H9 (cell line): ENCODE results near the gene IL17REL. TPM values are rescaled to one million over a fixed set of nuclear protein-coding genes. Genes with fewer than 3 reads are reported as not detected.

Source experiments
- DNase-seq: peaks from one replicate; pipeline ENCODE4 v3.0.0-alpha.2; 2017
- H2AFZ ChIP-seq: one replicate; pipeline ENCODE4 v1.6.1; 2013; ENCODE audit warnings: mild to moderate bottlenecking, low read length, control low read depth, moderate library complexity
- H2AK5ac ChIP-seq: 2 replicates; pipeline ENCODE4 v1.6.1; 2013; ENCODE audit warnings: low read length, control low read depth, mixed read lengths; ENCODE audit not compliant: insufficient read length
- H2BK120ac ChIP-seq: one replicate; pipeline ENCODE4 v1.6.1; 2013; ENCODE audit warnings: low read depth, mild to moderate bottlenecking, low read length, control low read depth, inconsistent platforms; ENCODE audit not compliant: poor library complexity, severe bottlenecking
- H2BK12ac ChIP-seq: 2 replicates; pipeline ENCODE4 v1.6.1; 2013; ENCODE audit warnings: low read length, control low read depth, mixed read lengths, low read depth; ENCODE audit not compliant: insufficient read length
- H2BK15ac ChIP-seq: 2 replicates; pipeline ENCODE4 v1.6.1; 2013; ENCODE audit warnings: low read depth, low read length, control low read depth
- H2BK20ac ChIP-seq: one replicate; pipeline ENCODE4 v1.6.1; 2013; ENCODE audit warnings: low read depth, mild to moderate bottlenecking, low read length, control low read depth, inconsistent platforms; ENCODE audit not compliant: poor library complexity, severe bottlenecking
- H2BK5ac ChIP-seq: 2 replicates; pipeline ENCODE4 v1.6.1; 2013; ENCODE audit warnings: low read length, control low read depth, mixed read lengths; ENCODE audit not compliant: insufficient read length
- H3K14ac ChIP-seq: 2 replicates; pipeline ENCODE4 v1.6.1; 2013; ENCODE audit warnings: low read length, control low read depth; ENCODE audit not compliant: insufficient read depth
- H3K18ac ChIP-seq: 2 replicates; pipeline ENCODE4 v1.6.1; 2013; ENCODE audit warnings: low read depth, mild to moderate bottlenecking, mixed read lengths, low read length, control low read depth; ENCODE audit not compliant: insufficient read length
- H3K23ac ChIP-seq: 2 replicates; pipeline ENCODE4 v1.6.1; 2013; ENCODE audit warnings: low read length, control low read depth, mixed read lengths, low read depth; ENCODE audit not compliant: insufficient read length
- H3K23me2 ChIP-seq: 2 replicates; pipeline ENCODE4 v1.6.1; 2013; ENCODE audit warnings: low read depth, mild to moderate bottlenecking, mixed read lengths, low read length, control low read depth; ENCODE audit not compliant: insufficient read length, poor library complexity, severe bottlenecking
- H3K27ac ChIP-seq: 2 replicates; pipeline ENCODE4 v1.5.1; 2013; ENCODE audit warnings: low read length, control low read depth, mixed read lengths, low read depth; ENCODE audit not compliant: insufficient read length
- H3K27me3 ChIP-seq: 2 replicates; pipeline ENCODE4 v1.6.1; 2013; ENCODE audit warnings: low read length, control low read depth, inconsistent platforms; ENCODE audit not compliant: insufficient read depth
- H3K4ac ChIP-seq: 2 replicates; pipeline ENCODE4 v1.6.1; 2013; ENCODE audit warnings: low read depth, mild to moderate bottlenecking, control low read depth, inconsistent platforms, low read length, moderate library complexity
- H3K4me1 ChIP-seq: 2 replicates; pipeline ENCODE4 v1.6.1; 2013; ENCODE audit warnings: low read length, control low read depth, inconsistent platforms; ENCODE audit not compliant: insufficient read depth
- H3K4me2 ChIP-seq: 2 replicates; pipeline ENCODE4 v1.6.1; 2013; ENCODE audit warnings: low read length, control low read depth, mixed read lengths; ENCODE audit not compliant: insufficient read length, insufficient read depth
- H3K56ac ChIP-seq: 2 replicates; pipeline ENCODE4 v1.6.1; 2013; ENCODE audit warnings: low read depth, mild to moderate bottlenecking, mixed read lengths, low read length, control low read depth; ENCODE audit not compliant: insufficient read length
- H3K79me1 ChIP-seq: 2 replicates; pipeline ENCODE4 v1.6.1; 2013; ENCODE audit warnings: low read depth, mild to moderate bottlenecking, moderate library complexity, low read length, control low read depth, inconsistent platforms; ENCODE audit not compliant: insufficient read depth, poor library complexity, severe bottlenecking
- H3K79me2 ChIP-seq: 2 replicates; pipeline ENCODE4 v1.6.1; 2013; ENCODE audit warnings: low read length, control low read depth, inconsistent platforms; ENCODE audit not compliant: insufficient read depth
- H3K9ac ChIP-seq: 2 replicates; pipeline ENCODE4 v1.6.1; 2013; ENCODE audit warnings: low read length, control low read depth, mixed read lengths; ENCODE audit not compliant: insufficient read length; ENCODE audit errors: extremely low read depth
- H3K9me3 ChIP-seq: one replicate; pipeline ENCODE4 v1.6.1; 2013; ENCODE audit warnings: low read depth, low read length, inconsistent platforms; ENCODE audit not compliant: control insufficient read depth
- H3T11ph ChIP-seq: one replicate; pipeline ENCODE4 v1.6.1; 2013; ENCODE audit warnings: mild to moderate bottlenecking, low read length, control low read depth, inconsistent platforms
- H4K20me1 ChIP-seq: one replicate; pipeline ENCODE4 v1.6.1; 2013; ENCODE audit not compliant: control insufficient read depth, insufficient read length, insufficient read depth
- H4K5ac ChIP-seq: 2 replicates; pipeline ENCODE4 v1.6.1; 2013; ENCODE audit warnings: low read depth, mild to moderate bottlenecking, mixed read lengths, low read length, control low read depth; ENCODE audit not compliant: insufficient read length
- H4K8ac ChIP-seq: replicated peaks from 2 replicates; pipeline ENCODE4 v1.6.1; 2013; ENCODE audit warnings: low read length, control low read depth, mixed read lengths, low read depth; ENCODE audit not compliant: insufficient read length
- H4K91ac ChIP-seq: 2 replicates; pipeline ENCODE4 v1.6.1; 2013; ENCODE audit warnings: low read depth, mild to moderate bottlenecking, moderate library complexity, mixed read lengths, low read length, control low read depth; ENCODE audit not compliant: insufficient read length
- H3K27ac Mint-ChIP-seq, 3 experiments: 2 replicates in 2 of 3; 3 replicates in 1 of 3; pipeline ENCODE4 v1.8.0; 2020 to 2021; ENCODE audit warnings: mixed read lengths in 3 of 3, mild to moderate bottlenecking in 1 of 3, moderate library complexity in 1 of 3
- H3K27me3 Mint-ChIP-seq: 2 replicates; pipeline ENCODE4 v1.8.0; 2021; ENCODE audit warnings: low read depth, mild to moderate bottlenecking, moderate library complexity, mixed read lengths
- H3K36me3 Mint-ChIP-seq, 3 experiments: 2 replicates in 2 of 3; 3 replicates in 1 of 3; pipeline ENCODE4 v1.8.0; 2020 to 2021; ENCODE audit warnings: low read depth in 3 of 3, mixed read lengths in 3 of 3; ENCODE audit not compliant: insufficient read depth in 1 of 3
- H3K4me1 Mint-ChIP-seq, 2 experiments: 2 replicates each; pipeline ENCODE4 v1.8.0; 2020; ENCODE audit warnings: mixed read lengths in 2 of 2
- H3K4me3 Mint-ChIP-seq, 2 experiments: 2 replicates in 1 of 2; 3 replicates in 1 of 2; pipeline ENCODE4 v1.8.0; 2020 to 2021; ENCODE audit warnings: mild to moderate bottlenecking in 2 of 2, mixed read lengths in 2 of 2, moderate library complexity in 1 of 2
- H3K9me3 Mint-ChIP-seq, 2 experiments: 2 replicates in 1 of 2; 3 replicates in 1 of 2; pipeline ENCODE4 v1.8.0; 2020; ENCODE audit warnings: mild to moderate bottlenecking in 2 of 2, mixed read lengths in 2 of 2, moderate library complexity in 1 of 2
- WGBS: extraction: QIAGEN DNeasy Blood & Tissue Kit; methylation state at CpG from one replicate; pipeline ENCODE4 v1.1.7; 2013; ENCODE audit warnings: missing lambda C conversion rate, low lambda C conversion rate, mixed read lengths; ENCODE audit not compliant: insufficient read length; ENCODE audit errors: extremely low coverage; 5-methylcytosine and 5-hydroxymethylcytosine counted together
- total RNA-seq: library from RNA; stranded (reverse); gene quantifications from 2 replicates; pipeline ENCODE4 v1.2.1, GENCODE V29; 2021
- TF ChIP-seq, protein P1 (sequence below): fragments of 200-600 bp; sonication (generic); conservative IDR thresholded peaks from 3 replicates; pipeline ENCODE4 v1.8.0; 2021; ENCODE audit warnings: antibody characterized with exemption, mild to moderate bottlenecking

IL17REL gene
- total RNA-seq, 1 experiment from 2014 or later, result 0.20 TPM

DNA sequence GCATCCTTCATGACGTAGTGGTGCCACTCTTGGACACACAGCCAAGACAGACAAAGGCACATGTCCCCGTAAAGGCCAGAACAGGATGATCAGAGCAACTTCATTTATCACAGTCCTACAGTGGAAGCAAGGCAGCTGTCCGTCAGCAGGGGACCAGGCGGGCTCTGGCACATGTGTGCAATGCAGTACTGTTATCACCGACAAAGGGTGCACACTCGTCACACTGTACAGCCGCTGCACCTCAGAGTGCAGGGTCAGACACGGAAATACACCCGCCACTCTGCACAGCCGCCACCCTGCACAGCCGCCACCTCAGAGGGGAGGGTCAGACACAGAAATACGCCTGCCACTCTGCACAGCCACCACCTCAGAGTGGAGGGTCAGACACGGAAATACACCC is 13.4 kb upstream of the IL17REL start:
- H3K79me1 ChIP-seq, result no peaks in the 10 kb centered on the region
- no peaks in the 10 kb centered on the region for H3K4me1 Mint-ChIP-seq
- no peak overlapping the region for H3K23ac ChIP-seq
- H3K27ac Mint-ChIP-seq, result no peak overlapping the region
- H3K9me3 Mint-ChIP-seq, result no peaks in the 10 kb centered on the region
- H3K4ac ChIP-seq, result no peak overlapping the region
- H3K18ac ChIP-seq, result no peak overlapping the region
- H3K27me3 Mint-ChIP-seq, result peaks cover 42% of the 10 kb centered on the region
- H3K4me1 ChIP-seq, result no peaks in the 10 kb centered on the region
- H4K20me1 ChIP-seq, result no peaks in the 10 kb centered on the region
- H4K8ac ChIP-seq, result no peak overlapping the region
- no peak overlapping the region for H3K9ac ChIP-seq
- H3K27ac ChIP-seq, result no peak overlapping the region
- DNase-seq, result no peak
- H2BK12ac ChIP-seq, result no peak overlapping the region
- no peak overlapping the region for H3K4me2 ChIP-seq
- H3K79me2 ChIP-seq, result no peaks in the 10 kb centered on the region
- TF ChIP-seq, protein P1, sequence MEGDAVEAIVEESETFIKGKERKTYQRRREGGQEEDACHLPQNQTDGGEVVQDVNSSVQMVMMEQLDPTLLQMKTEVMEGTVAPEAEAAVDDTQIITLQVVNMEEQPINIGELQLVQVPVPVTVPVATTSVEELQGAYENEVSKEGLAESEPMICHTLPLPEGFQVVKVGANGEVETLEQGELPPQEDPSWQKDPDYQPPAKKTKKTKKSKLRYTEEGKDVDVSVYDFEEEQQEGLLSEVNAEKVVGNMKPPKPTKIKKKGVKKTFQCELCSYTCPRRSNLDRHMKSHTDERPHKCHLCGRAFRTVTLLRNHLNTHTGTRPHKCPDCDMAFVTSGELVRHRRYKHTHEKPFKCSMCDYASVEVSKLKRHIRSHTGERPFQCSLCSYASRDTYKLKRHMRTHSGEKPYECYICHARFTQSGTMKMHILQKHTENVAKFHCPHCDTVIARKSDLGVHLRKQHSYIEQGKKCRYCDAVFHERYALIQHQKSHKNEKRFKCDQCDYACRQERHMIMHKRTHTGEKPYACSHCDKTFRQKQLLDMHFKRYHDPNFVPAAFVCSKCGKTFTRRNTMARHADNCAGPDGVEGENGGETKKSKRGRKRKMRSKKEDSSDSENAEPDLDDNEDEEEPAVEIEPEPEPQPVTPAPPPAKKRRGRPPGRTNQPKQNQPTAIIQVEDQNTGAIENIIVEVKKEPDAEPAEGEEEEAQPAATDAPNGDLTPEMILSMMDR, result no peak
- no peak overlapping the region for H4K5ac ChIP-seq
- no peak overlapping the region for H3K4me3 Mint-ChIP-seq
- H3K9me3 ChIP-seq, result no peaks in the 10 kb centered on the region
- peaks cover 2% of the 10 kb centered on the region; the same call in 1 of the 2 replicates for H3K27me3 ChIP-seq
- H3K23me2 ChIP-seq, result peaks cover 4% of the 10 kb centered on the region
- no CpG with 5 or more reads among the region's 13 CpGs for WGBS
- no peak overlapping the region for H2BK15ac ChIP-seq
- no peak overlapping the region for H3K14ac ChIP-seq
- H2BK120ac ChIP-seq, result no peak overlapping the region
- H4K91ac ChIP-seq, result no peak overlapping the region
- no peak overlapping the region for H2BK5ac ChIP-seq
- H2BK20ac ChIP-seq, result no peak overlapping the region
- H3T11ph ChIP-seq, result no peak overlapping the region
- no peak overlapping the region for H2AFZ ChIP-seq
- H2AK5ac ChIP-seq, result no peak overlapping the region
- H3K56ac ChIP-seq, result no peak overlapping the region
- H3K36me3 Mint-ChIP-seq, result no peaks in the 10 kb centered on the region
